A549 (cell line): Measurements from ENCODE around the gene SPG11. TPM values are rescaled to one million over a fixed set of nuclear protein-coding genes. Genes with fewer than 3 reads are reported as not detected.

ENCODE experiments used
- ATAC-seq, 2 experiments: fragments of 200-7000 bp in 1 of 2; fragments of >200 bp in 1 of 2; cut with Nextera tagmentation in 1 of 2; cut with Tn5 transposase in 1 of 2; 3 replicates each; pipeline versions ENCODE4 v1.8.0 to v1.9.1; 2018 to 2020; ENCODE audit warnings: mild to moderate bottlenecking in 1 of 2, moderate library complexity in 1 of 2
- CTCF ChIA-PET: fragments of 300-600 bp; sonication (Branson Sonifier 250); formaldehyde crosslinking; extraction: SDS; loops from one replicate; lab custom pipeline; 2021; ENCODE audit warnings: antibody characterized with exemption, inconsistent platforms; lab: Yijun Ruan, JAX
- POLR2A ChIA-PET: fragments of 350-600 bp; formaldehyde crosslinking; extraction: SDS; loops from one replicate; lab custom pipeline; 2021; ENCODE audit warnings: antibody characterized with exemption, inconsistent platforms; lab: Yijun Ruan, JAX
- DNase-seq, 2 experiments: peaks; one replicate each; pipeline versions ENCODE4 v3.0.0 to v3.0.0-alpha.2; 2011 to 2016; ENCODE audit warnings: low read depth in 1 of 2, low spot score in 1 of 2
- FAIRE-seq: peaks from 2 replicates; lab custom pipeline; 2011; peaks lifted over from hg19 to GRCh38; lab: Jason Lieb, UNC
- H3K27ac ChIP-seq, 2 experiments: fragments of >200 bp; sonication (Bioruptor Twin); formaldehyde crosslinking; 3 replicates each; pipeline ENCODE4 v1.5.1; 2016 to 2017
- H3K4me1 ChIP-seq: fragments of >200 bp; sonication (Bioruptor Twin); formaldehyde crosslinking; 3 replicates; pipeline ENCODE4 v1.6.1; 2016
- H3K4me2 ChIP-seq: fragments of >200 bp; sonication (Bioruptor Twin); formaldehyde crosslinking; 3 replicates; pipeline ENCODE4 v1.6.1; 2016
- H3K4me3 ChIP-seq: fragments of >200 bp; sonication (Bioruptor Twin); formaldehyde crosslinking; 3 replicates; pipeline ENCODE4 v1.5.1; 2016
- H3K9me3 ChIP-seq: fragments of >200 bp; sonication (Bioruptor Twin); formaldehyde crosslinking; 3 replicates; pipeline ENCODE4 v1.6.1; 2016
- CBX8 ChIP-seq: fragments of 200-600 bp; sonication (generic); IDR thresholded peaks from 2 replicates; pipeline ENCODE4 v1.6.1; 2016
- CHD4 ChIP-seq: fragments of 200-600 bp; sonication (generic); IDR thresholded peaks from 2 replicates; pipeline ENCODE4 v1.6.1; 2016; ENCODE audit warnings: antibody characterized with exemption, mild to moderate bottlenecking, borderline replicate concordance
- E2F6 ChIP-seq: IDR thresholded peaks from 2 replicates; pipeline ENCODE4 v1.6.1; 2012; ENCODE audit warnings: low read depth, borderline replicate concordance
- EP300 ChIP-seq, 2 experiments: fragments of >200 bp; sonication (Bioruptor Twin); formaldehyde crosslinking; IDR thresholded peaks; 2 replicates in 1 of 2; 3 replicates in 1 of 2; pipeline ENCODE4 v1.6.1; 2016 to 2017
- FOXS1 ChIP-seq: fragments of 250-450 bp; sonication (Bioruptor Pico); IDR thresholded peaks from 2 replicates; pipeline ENCODE4 v1.5.0; 2020; ENCODE audit warnings: mild to moderate bottlenecking, moderate library complexity
- GATA3 ChIP-seq: IDR thresholded peaks from 2 replicates; pipeline ENCODE4 v1.6.1; 2012; ENCODE audit warnings: borderline replicate concordance
- HDAC2 ChIP-seq: fragments of 200-600 bp; sonication (generic); IDR thresholded peaks from 2 replicates; pipeline ENCODE4 v1.6.1; 2016
- HEYL ChIP-seq: fragments of 250-450 bp; sonication (Bioruptor Pico); IDR thresholded peaks from 2 replicates; pipeline ENCODE4 v1.8.0; 2021; ENCODE audit warnings: mild to moderate bottlenecking, moderate library complexity
- HOXA7 ChIP-seq: fragments of 250-450 bp; sonication (Bioruptor Pico); IDR thresholded peaks from 2 replicates; pipeline ENCODE4 v1.5.0; 2020; ENCODE audit warnings: mild to moderate bottlenecking, moderate library complexity
- HOXB13 ChIP-seq: fragments of 250-450 bp; sonication (Bioruptor Pico); IDR thresholded peaks from 2 replicates; pipeline ENCODE4 v1.5.0; 2020; ENCODE audit warnings: low read depth, mild to moderate bottlenecking, moderate library complexity
- HOXB5 ChIP-seq: fragments of 250-450 bp; sonication (Bioruptor Pico); IDR thresholded peaks from 2 replicates; pipeline ENCODE4 v1.5.0; 2020; ENCODE audit warnings: mild to moderate bottlenecking, moderate library complexity
- NPAS2 ChIP-seq: fragments of 250-450 bp; sonication (Bioruptor Pico); IDR thresholded peaks from 2 replicates; pipeline ENCODE4 v1.8.0; 2022; ENCODE audit warnings: mild to moderate bottlenecking, moderate library complexity, borderline replicate concordance
- NR3C1 ChIP-seq: fragments of >200 bp; sonication (Bioruptor Twin); formaldehyde crosslinking; IDR thresholded peaks from 3 replicates; pipeline ENCODE4 v1.6.1; 2017
- POLR2A ChIP-seq: IDR thresholded peaks from 2 replicates; pipeline ENCODE4 v1.6.1; 2012; ENCODE audit warnings: mild to moderate bottlenecking, low read length
- RAD21 ChIP-seq, 2 experiments: fragments of >200 bp in 1 of 2; sonication (Bioruptor Twin) in 1 of 2; formaldehyde crosslinking in 1 of 2; IDR thresholded peaks in 1 of 2; conservative IDR thresholded peaks in 1 of 2; 2 replicates in 1 of 2; 3 replicates in 1 of 2; pipeline ENCODE4 v1.6.1; 2012 to 2018; ENCODE audit warnings: inconsistent platforms in 1 of 2
- RCOR1 ChIP-seq: fragments of 150-350 bp; IDR thresholded peaks from 2 replicates; pipeline ENCODE4 v1.6.1; 2014; ENCODE audit warnings: antibody characterized with exemption, low read length, low read depth
- REST ChIP-seq: fragments of 200-600 bp; sonication (generic); IDR thresholded peaks from 2 replicates; pipeline ENCODE4 v1.6.1; 2016; ENCODE audit warnings: antibody characterized with exemption, mild to moderate bottlenecking, moderate library complexity
- RFX5 ChIP-seq: fragments of 450-650 bp; IDR thresholded peaks from 2 replicates; pipeline ENCODE4 v1.7.1; 2014; ENCODE audit warnings: antibody characterized with exemption, mild to moderate bottlenecking, moderate library complexity
- SMC3 ChIP-seq: fragments of >200 bp; sonication (Bioruptor Twin); formaldehyde crosslinking; IDR thresholded peaks from 3 replicates; pipeline ENCODE4 v1.6.1; 2018; ENCODE audit warnings: inconsistent platforms
- SREBF2 ChIP-seq: fragments of 450-650 bp; IDR thresholded peaks from 2 replicates; pipeline ENCODE4 v1.6.1; 2014; ENCODE audit warnings: mild to moderate bottlenecking, moderate library complexity
- TFCP2L1 ChIP-seq: fragments of 250-450 bp; sonication (Bioruptor Pico); IDR thresholded peaks from 2 replicates; pipeline ENCODE4 v1.5.0; 2021; ENCODE audit warnings: mild to moderate bottlenecking
- USF2 ChIP-seq: fragments of 450-650 bp; IDR thresholded peaks from 2 replicates; pipeline ENCODE4 v1.6.1; 2014; ENCODE audit warnings: antibody characterized with exemption
- ZC3H11A ChIP-seq: fragments of 450-650 bp; IDR thresholded peaks from 2 replicates; pipeline ENCODE4 v1.6.1; 2014; ENCODE audit warnings: antibody characterized with exemption, mild to moderate bottlenecking
- ZFP36 ChIP-seq: fragments of 450-650 bp; IDR thresholded peaks from 2 replicates; pipeline ENCODE4 v1.6.1; 2014; ENCODE audit warnings: borderline replicate concordance; ENCODE audit not compliant: partially characterized antibody
- WGBS: methylation state at CpG from one replicate; pipeline ENCODE4 v1.1.6; 2017; ENCODE audit errors: missing lambda C conversion rate; 5-methylcytosine and 5-hydroxymethylcytosine counted together
- polyA plus RNA-seq, 4 experiments: library from polyadenylated mRNA; depleted of rRNA in 3 of 4; stranded (reverse); fragments of >200 nt; fragmentation: RNase III in 1 of 4; extraction: RNeasy Plus Mini Kit Qiagen cat#74134 plus additional on column Dnase treatment in 1 of 4; gene quantifications; 2 replicates in 3 of 4; 3 replicates in 1 of 4; pipeline ENCODE4 v1.2.3, GENCODE V29; 2011 to 2017

SPG11 gene
- polyA plus RNA-seq, 2 of the 4 experiments (the other 2 are of a cell fraction), result 7.6 to 26.9 TPM

GRCh38 chr15:44666210-44667038 is 3.0 kb upstream of the SPG11 start:
- Histone ChIP-seq H3K4me1 (peaks cover 12% of the 10 kb centered on the region; the same call in 2 of the 3 replicates), H3K9me3 (no peaks in the 10 kb centered on the region)
- no peak for ATAC-seq
- TF ChIP-seq HEYL (CRISPR knock-in tag) (no peak), ZC3H11A (no peak), HDAC2 (no peak), ZFP36 (no peak), NR3C1 (no peak), E2F6 (no peak), REST (no peak), RFX5 (no peak), RCOR1 (no peak), NPAS2 (no peak), CHD4 (no peak), GATA3 (no peak), TFCP2L1 (CRISPR knock-in tag) (no peak), USF2 (no peak), FOXS1 (CRISPR knock-in tag) (no peak), SREBF2 (no peak), HOXB5 (CRISPR knock-in tag) (no peak), SMC3 (no peak)
- TF ChIP-seq, all 56 proteins: peak for 0
- 49% methylated on average over 5 of the region's 5 CpGs for WGBS
- FAIRE-seq (no peak), DNase-seq (no peak)
- no peak overlapping the region for H3K4me3 ChIP-seq
- POLR2A ChIA-PET, result interaction anchor here (1.0 kb wide), 1 partner anchor 45 kb away, joined by 4 read pairs; the partner anchor contains the start of genes B2M and PATL2
- no peak overlapping the region for H3K27ac ChIP-seq
- no peak overlapping the region for H3K4me2 ChIP-seq
- CTCF ChIA-PET, result interaction anchor here (1.4 to 5.7 kb wide), 2 partner anchors 47 to 70 kb away, joined by 3 to 46 read pairs; partner anchors contain the start of gene TRIM69

DNA sequence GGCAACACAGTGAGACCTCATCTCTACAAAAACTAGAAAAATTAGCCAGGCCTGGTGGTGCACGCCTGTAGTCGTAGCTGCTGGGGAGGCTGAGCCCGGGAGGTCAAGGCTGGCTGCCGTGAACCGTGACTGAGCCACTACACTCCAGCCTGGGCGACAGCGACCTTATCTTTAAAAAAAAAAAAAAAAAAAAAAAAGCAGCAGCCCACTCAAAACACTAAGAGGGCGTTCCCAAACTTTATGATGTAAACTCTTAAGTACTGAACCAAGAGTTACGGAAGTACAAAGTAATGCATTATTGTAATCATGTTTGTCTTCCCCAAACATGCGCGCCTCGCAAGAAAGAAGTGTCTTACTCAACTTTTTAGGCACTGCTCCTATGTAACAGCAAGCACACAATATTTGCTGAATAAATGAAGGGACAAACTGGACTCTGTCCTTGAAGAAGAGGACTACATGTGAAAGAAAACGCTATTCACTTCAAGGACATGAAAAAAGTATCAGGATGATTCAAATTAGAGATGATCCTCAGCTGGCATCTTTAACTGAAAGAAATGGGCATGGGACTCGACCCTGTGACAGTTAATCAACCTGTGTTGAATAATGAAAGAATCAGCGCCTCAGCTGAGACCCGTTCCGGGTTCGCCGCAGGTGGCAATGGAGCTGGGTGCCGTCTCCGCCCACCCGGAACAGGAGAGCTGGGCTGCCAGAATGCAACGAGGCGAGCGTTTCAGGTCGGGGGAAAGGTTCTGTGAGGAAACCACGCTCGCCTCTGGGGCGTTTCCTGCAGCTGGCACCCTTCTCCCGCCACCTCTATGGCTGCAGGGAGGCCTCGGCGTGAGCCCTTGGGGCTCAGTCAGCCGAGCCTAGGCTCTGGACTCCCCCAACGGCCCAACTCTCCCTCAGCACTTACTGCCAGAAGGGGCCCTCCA is 718 bp downstream of the SPG11 start:
- Histone ChIP-seq H3K4me3 (peak overlapping the region; percentile 82), H3K27ac (peak overlapping the region; percentile 98), H3K4me1 (peaks cover 17% of the 10 kb centered on the region; the same call in 2 of the 3 replicates), H3K4me2 (peak overlapping the region; percentile 87), H3K9me3 (no peaks in the 10 kb centered on the region)
- FAIRE-seq (no peak), ATAC-seq (peak; percentile 85 to 86), DNase-seq (peak; percentile 37 to 63)
- ChIA-PET CTCF (interaction anchor here (0.7 to 5.7 kb wide), 22 partner anchors 10 to 119 kb away, joined by 3 to 46 read pairs (median 5); partner anchors contain the start of genes B2M, PATL2 and TRIM69), POLR2A (interaction anchor here (0.6 to 2.4 kb wide), 9 partner anchors 20 to 280 kb away, joined by 3 to 22 read pairs (median 5); partner anchors contain the start of genes B2M, PATL2 and TRIM69)
- WGBS, result 7% methylated on average over 21 of the region's 34 CpGs
- no peak for TF ChIP-seq EP300 (IDR thresholded peaks at IDR 0.05)
- no peak for TF ChIP-seq REST
- TF ChIP-seq NPAS2, result no peak
- TF ChIP-seq NR3C1, result no peak
- no peak; the same call in 1 of the 2 replicates for TF ChIP-seq POLR2A
- no peak for TF ChIP-seq ZFP36
- TF ChIP-seq SREBF2, result no peak
- no peak for TF ChIP-seq USF2
- TF ChIP-seq HOXA7 (CRISPR knock-in tag), result no peak
- TF ChIP-seq CBX8, result no peak
- TF ChIP-seq RAD21 (conservative IDR thresholded peaks at IDR 0.05 in 1 of 2, IDR thresholded peaks at IDR 0.05 in 1 of 2), result no peak
- TF ChIP-seq HOXB13 (CRISPR knock-in tag), result no peak
